IPS DF 19.7 (cell line): ENCODE results near the gene SLC35A1.

Experiments
- DNase-seq: peaks from one replicate; pipeline ENCODE4 v3.0.0-alpha.2; 2013; ENCODE audit warnings: low read depth, low spot score

Gene SLC35A1

DNA sequence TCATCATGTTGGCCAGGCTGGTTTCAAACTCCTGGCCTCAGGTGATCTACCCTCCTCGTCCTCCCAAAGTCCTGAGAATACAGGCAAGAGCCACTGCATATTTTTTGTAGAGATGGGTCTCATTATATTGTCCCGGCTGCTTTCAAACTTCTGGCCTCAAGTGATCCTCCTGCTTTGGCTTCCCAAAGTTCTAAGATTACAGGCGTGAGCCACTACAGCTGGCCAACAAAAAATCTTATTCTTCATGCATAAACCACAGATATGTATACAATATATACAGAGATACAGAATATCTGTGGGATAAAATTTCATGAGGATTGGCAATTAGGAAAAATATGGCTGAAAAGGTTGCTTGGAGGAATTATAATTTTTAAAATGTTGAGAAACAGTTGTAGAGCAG is 49.9 kb downstream of the SLC35A1 start:
- DNase-seq: no peak

DNA sequence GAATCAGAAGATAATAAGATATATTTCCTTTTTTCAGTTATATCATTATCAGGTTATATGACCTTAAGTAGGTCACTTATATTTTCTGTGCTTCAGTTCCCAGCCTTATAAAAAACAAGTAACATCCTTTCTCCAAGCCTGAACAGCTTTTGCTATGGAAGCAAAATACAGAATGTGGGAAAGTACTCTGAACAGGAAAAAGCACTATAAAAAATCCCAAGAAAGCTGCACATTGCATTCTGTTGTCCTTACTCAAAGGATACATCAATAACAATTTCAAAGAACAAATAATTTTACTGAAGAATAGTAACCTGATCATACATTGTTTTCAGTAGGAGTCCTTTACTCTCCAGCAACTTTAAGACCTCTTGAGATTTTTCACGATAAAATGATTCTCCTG is 56.4 kb downstream of the SLC35A1 start:
- DNase-seq: no peak

DNA sequence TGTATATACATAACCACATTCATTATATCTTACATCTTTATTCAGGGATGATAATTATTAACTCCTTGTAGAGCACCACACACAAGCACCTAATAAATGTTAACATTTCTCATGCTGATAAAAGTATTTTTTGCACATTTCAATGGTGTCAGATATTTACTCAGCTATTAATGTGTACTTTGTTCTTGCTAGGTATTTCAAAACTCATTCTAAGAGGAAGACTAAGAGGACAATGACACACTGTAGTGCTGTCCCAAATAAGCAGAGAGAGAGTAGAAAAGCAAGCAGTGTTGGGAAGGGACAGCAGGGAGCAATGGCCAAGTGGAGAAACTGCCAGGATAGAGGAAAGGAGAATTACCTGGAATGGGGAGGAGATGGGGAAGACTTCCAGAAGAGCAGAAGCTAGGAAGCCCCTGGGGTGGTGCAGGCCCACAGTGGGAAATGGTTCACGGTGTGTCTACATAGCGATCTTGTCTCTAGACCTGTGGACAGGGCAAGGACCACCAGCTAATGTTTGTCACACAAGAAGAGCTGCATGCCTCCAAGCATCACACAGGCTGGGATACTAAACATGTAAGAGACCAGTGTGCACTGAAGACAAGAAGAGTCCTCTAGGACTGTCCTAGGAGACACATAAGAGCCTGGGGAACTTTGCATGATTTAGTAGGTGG is 61.7 kb downstream of the SLC35A1 start:
- no peak for DNase-seq

DNA sequence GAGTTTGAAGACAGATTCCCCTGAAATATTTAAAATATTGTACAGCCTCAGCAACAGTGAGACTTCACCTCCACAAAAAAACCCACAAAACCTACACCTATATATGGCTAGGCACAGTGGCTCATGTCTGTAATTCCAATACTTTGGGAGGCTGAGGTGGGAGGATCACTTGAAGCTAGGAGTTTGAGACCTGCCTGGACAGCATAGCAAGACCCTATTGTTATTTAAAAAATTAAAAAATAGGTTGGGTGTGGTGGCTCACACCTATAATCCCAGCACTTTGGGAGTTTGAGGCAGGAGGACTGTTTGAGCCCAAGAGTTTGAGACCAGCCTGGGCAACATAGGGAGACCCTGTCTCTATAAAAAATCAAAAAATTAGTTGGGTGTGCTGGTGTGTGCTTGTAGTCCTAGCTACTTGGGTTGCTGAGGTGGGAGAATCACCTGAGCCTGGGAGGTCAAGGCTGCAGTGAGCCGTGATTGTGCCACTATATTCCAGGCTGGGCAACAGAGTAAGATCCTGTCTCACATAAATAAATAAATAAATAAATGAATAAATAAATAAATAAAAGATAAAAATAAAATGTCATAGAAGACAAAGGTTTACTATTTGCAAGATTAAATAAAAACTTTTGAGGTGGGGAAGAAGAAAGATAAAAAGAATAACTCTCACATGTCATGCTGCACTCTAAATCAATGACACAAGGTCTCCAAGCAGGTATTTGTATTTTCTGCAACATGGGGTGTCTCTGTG is 65.9 kb downstream of the SLC35A1 start:
- no peak for DNase-seq

DNA sequence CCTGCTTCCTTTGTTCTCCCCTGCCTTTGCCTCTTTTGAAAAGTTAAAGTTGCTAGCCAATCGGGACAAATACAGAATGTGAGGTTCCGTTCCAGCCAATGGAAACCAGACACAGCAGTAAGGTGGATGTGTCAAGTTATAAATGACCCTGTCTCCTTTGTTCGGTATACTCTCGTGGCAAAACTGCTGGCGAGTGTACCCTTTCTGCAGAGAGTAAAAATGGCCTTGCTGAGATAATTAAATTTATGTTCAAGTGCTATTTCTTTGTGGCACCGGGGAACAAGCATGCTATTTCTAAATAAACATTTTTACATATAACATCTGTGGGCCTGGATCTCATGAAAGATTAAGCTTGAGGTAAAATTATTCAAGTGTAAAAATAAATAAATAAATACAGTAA is 66.8 kb downstream of the SLC35A1 start:
- no peak for DNase-seq

DNA sequence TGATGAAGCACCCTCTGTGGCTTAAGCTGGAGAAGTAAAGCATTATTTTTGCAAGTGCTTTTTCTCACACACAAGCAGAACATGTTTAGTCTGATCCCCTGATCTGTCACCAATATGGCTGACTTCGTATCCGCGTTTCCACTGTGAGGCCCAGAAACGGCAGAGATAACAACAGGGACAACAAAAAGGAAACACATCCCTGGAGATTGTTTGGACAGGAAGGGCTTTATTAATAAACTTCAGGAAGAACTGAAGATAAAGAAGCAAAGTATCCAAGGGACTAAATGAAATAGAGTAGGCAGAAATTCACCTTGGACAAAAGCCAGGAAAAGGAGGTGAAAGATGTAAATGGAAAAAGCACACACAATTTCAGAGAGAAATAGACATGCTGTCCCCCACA is 67.8 kb downstream of the SLC35A1 start:
- no peak for DNase-seq

DNA sequence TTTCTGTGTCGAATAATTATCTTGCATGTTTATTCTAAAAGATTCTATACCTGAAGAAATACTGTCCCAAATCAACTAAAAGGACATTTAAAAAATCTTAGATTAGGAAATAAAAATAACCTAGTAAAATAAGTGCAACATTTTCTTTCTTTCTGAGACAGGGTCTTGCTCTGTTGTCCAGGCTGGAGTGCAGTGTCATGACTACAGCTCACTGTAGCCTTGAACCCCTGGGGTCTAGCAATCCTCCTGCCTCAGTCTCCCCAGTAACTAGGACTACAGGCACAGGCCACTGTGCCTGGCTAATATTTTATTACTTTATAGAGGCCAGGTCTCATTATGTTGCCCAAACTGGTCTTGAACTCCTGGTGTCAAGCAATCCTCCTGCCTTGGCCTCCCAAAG is 68.3 kb downstream of the SLC35A1 start:
- no peak for DNase-seq

DNA sequence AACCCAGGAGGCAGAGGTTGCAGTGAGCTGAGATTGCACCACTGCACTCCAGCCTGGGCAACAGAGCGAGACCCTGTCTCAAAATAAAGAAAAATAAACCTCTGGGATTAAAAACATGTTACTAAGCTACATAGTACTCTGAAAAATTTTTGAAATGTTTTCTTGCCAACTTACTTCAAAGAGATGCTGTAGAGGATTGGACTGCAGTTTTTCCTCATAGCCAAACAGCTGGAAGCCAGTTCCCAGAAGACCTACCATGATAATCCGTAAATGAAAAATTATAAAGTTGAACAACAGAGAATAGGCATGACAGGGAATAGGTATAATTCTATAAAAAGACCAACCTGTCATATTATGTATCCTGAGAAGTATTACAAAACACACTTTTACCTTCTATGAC is 69.0 kb downstream of the SLC35A1 start:
- no peak for DNase-seq

DNA sequence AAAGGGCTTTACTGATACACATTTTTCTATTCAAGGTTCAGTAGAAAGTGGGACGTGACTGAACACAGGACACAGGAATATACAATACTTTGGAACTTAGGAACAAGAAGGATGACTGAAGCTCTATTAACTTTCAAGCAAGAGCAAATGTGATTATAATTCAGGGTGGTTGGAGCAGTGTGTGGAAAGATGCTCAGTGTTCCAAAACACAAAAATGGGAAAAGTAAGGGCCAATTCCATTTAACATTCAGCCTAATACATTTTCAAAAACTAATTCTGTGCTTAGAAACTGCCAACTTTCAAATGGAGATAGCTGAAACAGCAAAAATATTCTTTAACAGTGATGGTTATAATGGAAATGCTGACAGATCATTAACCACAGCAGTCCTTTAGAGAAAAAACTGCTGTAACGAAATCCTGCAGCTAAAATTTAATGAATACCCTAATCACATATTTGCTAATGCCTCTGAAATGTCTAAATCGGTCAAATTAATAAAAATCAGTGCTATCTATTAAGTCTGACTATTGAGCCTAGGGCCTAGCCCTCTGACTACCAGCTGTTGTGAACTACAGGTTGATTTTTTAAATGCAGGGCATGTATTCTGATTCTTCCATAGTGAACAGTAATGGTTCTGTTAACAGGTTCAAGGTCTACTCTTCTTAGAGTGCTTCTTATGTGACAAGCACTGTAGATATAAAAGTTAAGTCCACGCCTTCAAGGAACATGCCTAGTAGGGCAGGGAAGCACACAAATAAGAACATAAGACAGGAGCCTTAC is 71.1 kb downstream of the SLC35A1 start:
- no peak for DNase-seq

DNA sequence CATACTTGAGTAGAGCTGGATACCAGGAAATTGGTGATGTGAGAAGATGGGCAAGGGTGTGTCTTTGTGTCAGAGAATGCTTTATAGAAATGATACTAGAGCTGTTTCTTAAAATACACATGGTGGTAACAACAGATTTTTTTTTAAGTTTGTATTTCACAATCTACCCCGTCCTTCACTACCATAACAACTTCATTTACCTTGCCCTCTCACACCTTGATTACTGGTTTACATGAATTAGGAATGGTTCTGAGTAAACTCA is 71.6 kb downstream of the SLC35A1 start:
- DNase-seq: no peak

DNA sequence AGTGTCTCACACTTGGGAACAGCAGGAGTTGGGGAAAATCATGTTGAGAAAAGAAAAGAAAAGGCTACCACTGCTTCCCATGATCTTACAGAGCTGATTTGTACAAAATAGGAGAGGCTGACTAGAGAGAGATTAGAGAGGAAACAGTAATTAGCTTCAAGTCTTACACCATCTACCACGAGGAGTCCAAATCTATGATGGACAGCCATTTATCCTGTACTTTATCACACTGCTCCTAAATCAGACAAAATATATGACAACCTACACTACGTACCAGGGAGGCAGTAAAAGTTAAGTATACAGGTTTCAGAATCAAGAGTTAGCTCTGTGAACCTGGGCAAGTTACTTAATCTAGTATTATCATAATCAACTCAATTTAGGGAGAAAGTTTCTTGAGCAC is 79.0 kb downstream of the SLC35A1 start:
- no peak for DNase-seq

DNA sequence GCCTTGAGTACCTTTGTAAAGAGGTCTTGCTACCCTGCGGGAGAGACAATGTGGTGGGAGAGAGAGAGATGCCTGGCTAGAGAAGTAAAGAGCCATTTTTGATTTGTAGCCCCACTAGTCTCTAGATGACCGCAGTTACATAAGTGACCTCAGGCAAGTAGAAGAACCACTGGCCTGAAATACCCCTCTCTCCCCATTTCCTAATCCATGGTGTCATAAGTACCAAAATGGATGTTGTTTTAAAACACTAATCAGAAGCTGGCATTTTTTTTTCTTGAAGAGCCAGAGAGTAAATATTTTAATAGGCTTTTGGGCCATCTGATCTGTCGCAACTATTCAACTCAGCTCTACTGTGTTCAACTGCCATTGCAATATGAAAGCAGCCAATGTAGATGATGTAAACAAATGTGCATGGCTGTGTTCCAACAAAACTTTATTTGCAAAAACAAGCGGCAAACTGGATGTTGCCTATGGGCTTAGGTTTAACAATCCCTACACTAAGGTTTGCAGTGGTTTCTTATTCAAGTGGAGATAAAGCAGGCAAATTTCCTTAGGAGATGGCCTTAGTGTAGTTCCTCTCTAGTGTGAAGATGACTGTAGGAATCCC is 80.5 kb downstream of the SLC35A1 start:
- no peak for DNase-seq

DNA sequence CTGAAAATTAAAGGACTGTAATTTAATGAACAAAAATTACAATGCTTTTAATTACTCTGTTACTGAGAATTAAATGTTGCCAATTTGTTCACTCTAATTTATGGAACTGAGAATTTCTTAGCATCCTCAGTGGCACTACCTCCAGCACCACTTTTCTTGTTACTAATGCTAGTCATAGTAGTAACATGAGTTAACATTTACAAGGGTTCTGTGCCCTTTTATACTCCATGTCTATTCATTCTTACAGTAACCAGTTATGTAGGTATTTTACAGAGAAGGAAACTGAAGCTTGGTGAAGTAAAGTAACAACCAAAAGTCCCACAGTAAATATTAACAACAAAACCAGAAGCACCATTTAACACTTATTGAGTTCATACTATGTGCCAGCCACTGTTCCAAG is 82.7 kb downstream of the SLC35A1 start:
- no peak for DNase-seq

DNA sequence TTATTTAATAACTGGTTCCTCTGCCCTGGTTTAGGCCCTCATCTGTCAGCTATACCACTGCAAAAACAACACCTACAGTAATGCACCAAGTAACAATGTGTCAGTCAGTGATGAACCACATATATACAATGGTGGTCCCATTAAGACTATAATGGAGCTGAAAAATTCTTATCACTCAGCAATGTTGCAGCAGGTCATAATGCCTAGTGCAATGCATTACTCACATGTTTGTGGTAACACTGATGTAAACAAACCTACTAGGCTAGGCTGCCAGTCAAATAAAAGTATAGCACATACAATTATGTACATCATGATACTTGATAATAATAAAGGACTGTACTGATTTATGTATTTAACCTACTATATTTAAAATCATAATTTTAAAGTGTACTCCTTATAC is 85.7 kb downstream of the SLC35A1 start:
- no peak for DNase-seq

DNA sequence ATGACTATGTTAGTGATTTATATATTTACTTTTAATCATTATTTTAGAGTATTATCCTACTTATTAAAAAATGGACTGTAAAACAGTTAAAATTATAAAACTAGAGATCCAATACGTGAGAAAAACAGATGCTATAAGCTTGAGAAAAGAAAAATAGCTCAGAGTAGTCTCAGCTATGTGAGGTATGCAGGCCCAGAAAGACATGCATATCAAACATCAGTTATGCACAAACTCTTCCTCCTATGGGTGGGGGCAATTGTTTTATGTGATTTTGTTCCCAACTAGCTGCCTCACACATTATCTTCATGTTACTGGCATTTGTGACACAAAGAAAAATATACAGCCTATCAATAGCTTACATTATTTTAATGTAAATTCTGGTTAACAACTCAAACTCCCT is 88.2 kb downstream of the SLC35A1 start:
- DNase-seq: no peak
